Type B pancreatic cell (in vitro differentiated cells): ENCODE measurements around the gene NES. TPM values are rescaled to one million over a fixed set of nuclear protein-coding genes. Genes with fewer than 3 reads are reported as not detected.

Source experiments
- DNase-seq: peaks from one replicate; pipeline ENCODE4 v3.0.0; 2021; ENCODE audit warnings: mixed read lengths; ENCODE audit not compliant: unreplicated experiment; ENCODE audit errors: extremely low spot score
- H3K27ac Mint-ChIP-seq: 2 replicates; pipeline ENCODE4 v1.8.0; 2021; ENCODE audit warnings: mild to moderate bottlenecking, mixed read lengths
- H3K27me3 Mint-ChIP-seq: 2 replicates; pipeline ENCODE4 v1.8.0; 2021; ENCODE audit warnings: mixed read lengths
- H3K36me3 Mint-ChIP-seq: 2 replicates; pipeline ENCODE4 v1.8.0; 2021; ENCODE audit warnings: mixed read lengths
- H3K4me1 Mint-ChIP-seq: one replicate; pipeline ENCODE4 v1.8.0; 2021; ENCODE audit warnings: mixed read lengths; ENCODE audit not compliant: unreplicated experiment
- H3K4me3 Mint-ChIP-seq: 2 replicates; pipeline ENCODE4 v1.8.0; 2021; ENCODE audit warnings: mild to moderate bottlenecking, mixed read lengths
- H3K9me3 Mint-ChIP-seq: 2 replicates; pipeline ENCODE4 v1.8.0; 2021; ENCODE audit warnings: mixed read lengths
- CTCF ChIP-seq: fragments of 200-600 bp; sonication (generic); conservative IDR thresholded peaks from 2 replicates; pipeline ENCODE4 v1.5.0; 2021; ENCODE audit warnings: antibody characterized with exemption, mild to moderate bottlenecking
- total RNA-seq: library from RNA; stranded (reverse); gene quantifications from 2 replicates; pipeline ENCODE4 v1.2.1, GENCODE V29; 2021; ENCODE audit warnings: low replicate concordance

Gene NES
- total RNA-seq, 1 donor from 2014 or later, result 125 TPM

GRCh38 chr1:156643778-156644092 lies 33.5 kb downstream of the NES start:
- H3K27me3 Mint-ChIP-seq, result peaks cover 91% of the 10 kb centered on the region
- H3K36me3 Mint-ChIP-seq, result no peaks in the 10 kb centered on the region
- no peaks in the 10 kb centered on the region for H3K9me3 Mint-ChIP-seq
- H3K4me1 Mint-ChIP-seq, result peaks cover 5% of the 10 kb centered on the region
- no peak overlapping the region for H3K4me3 Mint-ChIP-seq
- DNase-seq, result no peak
- no peak for TF ChIP-seq CTCF
- H3K27ac Mint-ChIP-seq, result no peak overlapping the region

- no peak for DNase-seq
- Mint-ChIP-seq H3K27ac (no peak overlapping the region), H3K36me3 (no peaks in the 10 kb centered on the region), H3K27me3 (peaks cover 91% of the 10 kb centered on the region), H3K4me1 (peaks cover 5% of the 10 kb centered on the region), H3K4me3 (peak overlapping the region; percentile 82), H3K9me3 (no peaks in the 10 kb centered on the region)
- no peak for TF ChIP-seq CTCF
These were observed 34.0 kb downstream of the NES start for GRCh38 chr1:156643049-156643777.

- H3K4me3 Mint-ChIP-seq, result peak overlapping the region; percentile 82
- no peaks in the 10 kb centered on the region for H3K9me3 Mint-ChIP-seq
- no peak for TF ChIP-seq CTCF
- H3K36me3 Mint-ChIP-seq, result no peaks in the 10 kb centered on the region
- no peak for DNase-seq
- peaks cover 89% of the 10 kb centered on the region for H3K27me3 Mint-ChIP-seq
- peaks cover 5% of the 10 kb centered on the region for H3K4me1 Mint-ChIP-seq
- no peak overlapping the region for H3K27ac Mint-ChIP-seq
These were observed 34.8 kb downstream of the NES start for GRCh38 chr1:156642265-156643048.

- Mint-ChIP-seq H3K27me3 (peaks cover 88% of the 10 kb centered on the region), H3K36me3 (no peaks in the 10 kb centered on the region), H3K4me3 (peak within 1 kb of the TSS; percentile 82), H3K4me1 (peaks cover 5% of the 10 kb centered on the region), H3K9me3 (no peaks in the 10 kb centered on the region), H3K27ac (peak within 1 kb of the TSS; percentile 11)
- TF ChIP-seq CTCF, result no peak
- no peak for DNase-seq
These were observed 35.4 kb downstream of the NES start, which contains the start of gene BCAN for GRCh38 chr1:156641761-156642264. BCAN (plus strand) TSS chr1:156642117; CDS start chr1:156646055, 3,938 bp downstream.

GRCh38 chr1:156640842-156641706 lies 36.1 kb downstream of the NES start:
- no peaks in the 10 kb centered on the region for H3K36me3 Mint-ChIP-seq
- H3K4me1 Mint-ChIP-seq, result peaks cover 5% of the 10 kb centered on the region
- peak overlapping the region; percentile 80 for H3K4me3 Mint-ChIP-seq
- H3K9me3 Mint-ChIP-seq, result no peaks in the 10 kb centered on the region
- no peak for DNase-seq
- H3K27me3 Mint-ChIP-seq, result peaks cover 92% of the 10 kb centered on the region
- no peak for TF ChIP-seq CTCF
- H3K27ac Mint-ChIP-seq, result peak overlapping the region; percentile 11
